MM.1S (cell line): ENCODE data around the gene DNASE1L3.

Source experiments
- EZH2 ChIP-seq: fragments of 300-600 bp; sonication (generic); optimal IDR thresholded peaks from 2 replicates; pipeline ENCODE3; 2017; ENCODE audit warnings: low read depth, mild to moderate bottlenecking, antibody characterized with exemption, low read length, mixed read lengths
- TF ChIP-seq, protein P1 (sequence below): fragments of 300-600 bp; sonication (generic); IDR thresholded peaks from 2 replicates; pipeline ENCODE4 v1.5.1; 2016; ENCODE audit warnings: antibody characterized with exemption, low read length, mixed read lengths

DNA sequence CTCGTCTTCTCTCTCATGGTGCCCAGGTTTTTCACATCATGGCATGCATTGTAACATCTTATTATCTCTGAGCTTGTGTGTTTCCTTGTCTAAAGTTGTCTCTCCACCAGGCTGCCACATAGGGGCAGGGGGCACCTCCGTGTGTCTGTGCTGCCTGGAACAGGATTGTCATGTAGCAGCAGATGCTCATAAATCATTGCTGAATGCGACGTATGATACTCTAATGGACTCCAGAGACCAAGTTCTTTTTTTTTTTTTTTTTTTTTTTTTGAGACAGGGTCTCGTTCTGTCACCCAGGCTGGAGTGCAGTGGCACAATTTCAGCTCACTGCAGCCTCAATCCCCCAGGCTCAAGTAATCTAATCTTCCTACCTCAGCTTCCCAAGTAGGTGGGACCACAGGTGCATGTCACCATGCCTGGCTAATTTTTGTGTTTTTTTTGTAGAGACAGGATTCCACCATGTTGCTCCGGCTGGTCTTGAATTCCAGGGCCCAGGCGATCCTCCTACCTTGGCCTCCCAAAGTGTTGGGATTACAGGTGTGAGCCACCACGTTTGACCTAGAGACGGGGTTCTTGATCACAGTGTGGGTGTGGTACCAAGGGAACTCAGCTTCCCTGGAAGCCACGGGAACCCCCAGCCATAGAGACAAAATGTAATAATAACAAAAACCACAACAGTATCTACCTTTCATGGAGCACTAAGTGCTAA lies 4.7 kb upstream of the DNASE1L3 start:
- TF ChIP-seq, protein P1, sequence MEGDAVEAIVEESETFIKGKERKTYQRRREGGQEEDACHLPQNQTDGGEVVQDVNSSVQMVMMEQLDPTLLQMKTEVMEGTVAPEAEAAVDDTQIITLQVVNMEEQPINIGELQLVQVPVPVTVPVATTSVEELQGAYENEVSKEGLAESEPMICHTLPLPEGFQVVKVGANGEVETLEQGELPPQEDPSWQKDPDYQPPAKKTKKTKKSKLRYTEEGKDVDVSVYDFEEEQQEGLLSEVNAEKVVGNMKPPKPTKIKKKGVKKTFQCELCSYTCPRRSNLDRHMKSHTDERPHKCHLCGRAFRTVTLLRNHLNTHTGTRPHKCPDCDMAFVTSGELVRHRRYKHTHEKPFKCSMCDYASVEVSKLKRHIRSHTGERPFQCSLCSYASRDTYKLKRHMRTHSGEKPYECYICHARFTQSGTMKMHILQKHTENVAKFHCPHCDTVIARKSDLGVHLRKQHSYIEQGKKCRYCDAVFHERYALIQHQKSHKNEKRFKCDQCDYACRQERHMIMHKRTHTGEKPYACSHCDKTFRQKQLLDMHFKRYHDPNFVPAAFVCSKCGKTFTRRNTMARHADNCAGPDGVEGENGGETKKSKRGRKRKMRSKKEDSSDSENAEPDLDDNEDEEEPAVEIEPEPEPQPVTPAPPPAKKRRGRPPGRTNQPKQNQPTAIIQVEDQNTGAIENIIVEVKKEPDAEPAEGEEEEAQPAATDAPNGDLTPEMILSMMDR = no peak
- TF ChIP-seq EZH2 = no peak
